Measurements from ENCODE around the gene SOHLH2. TPM values are rescaled to one million over a fixed set of nuclear protein-coding genes. Genes with fewer than 3 reads are reported as not detected.

The SOHLH2 gene
- total and polyA plus RNA-seq, 2 experiments from 2014 or later: 0.93 TPM; not detected in 1

- Histone ChIP-seq H3K36me3 (replicated peaks; ENCODE audit: insufficient read depth, low read depth) (no peaks in the 10 kb centered on the region), H3K79me2 (no peaks in the 10 kb centered on the region), H3K27ac (no peak overlapping the region), H3K4me1 (ENCODE audit: insufficient read depth) (no peaks in the 10 kb centered on the region), H3K9me2 (replicated peaks; ENCODE audit: insufficient read depth) (no peaks in the 10 kb centered on the region), H3K27me3 (no peaks in the 10 kb centered on the region), H3K4me2 (no peak overlapping the region), H4K20me1 (ENCODE audit: insufficient read depth, poor library complexity, severe bottlenecking) (no peaks in the 10 kb centered on the region), H3K9me3 (ENCODE audit: low read depth) (no peaks in the 10 kb centered on the region), H3K4me3 (no peak overlapping the region), H2AFZ (no peak overlapping the region)
- no peak for DNase-seq (ENCODE audit: low spot score)
- WGBS (ENCODE audit: low lambda C conversion rate, missing lambda C conversion rate): 81% methylated on average over 2 of the region's 2 CpGs
- TF ChIP-seq, protein P1, sequence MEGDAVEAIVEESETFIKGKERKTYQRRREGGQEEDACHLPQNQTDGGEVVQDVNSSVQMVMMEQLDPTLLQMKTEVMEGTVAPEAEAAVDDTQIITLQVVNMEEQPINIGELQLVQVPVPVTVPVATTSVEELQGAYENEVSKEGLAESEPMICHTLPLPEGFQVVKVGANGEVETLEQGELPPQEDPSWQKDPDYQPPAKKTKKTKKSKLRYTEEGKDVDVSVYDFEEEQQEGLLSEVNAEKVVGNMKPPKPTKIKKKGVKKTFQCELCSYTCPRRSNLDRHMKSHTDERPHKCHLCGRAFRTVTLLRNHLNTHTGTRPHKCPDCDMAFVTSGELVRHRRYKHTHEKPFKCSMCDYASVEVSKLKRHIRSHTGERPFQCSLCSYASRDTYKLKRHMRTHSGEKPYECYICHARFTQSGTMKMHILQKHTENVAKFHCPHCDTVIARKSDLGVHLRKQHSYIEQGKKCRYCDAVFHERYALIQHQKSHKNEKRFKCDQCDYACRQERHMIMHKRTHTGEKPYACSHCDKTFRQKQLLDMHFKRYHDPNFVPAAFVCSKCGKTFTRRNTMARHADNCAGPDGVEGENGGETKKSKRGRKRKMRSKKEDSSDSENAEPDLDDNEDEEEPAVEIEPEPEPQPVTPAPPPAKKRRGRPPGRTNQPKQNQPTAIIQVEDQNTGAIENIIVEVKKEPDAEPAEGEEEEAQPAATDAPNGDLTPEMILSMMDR (IDR thresholded peaks at IDR 0.05; ENCODE audit: poor library complexity): no peak
- TF ChIP-seq EZH2 (IDR thresholded peaks at IDR 0.05; ENCODE audit: borderline replicate concordance) (no peak), EZH2phosphoT487 (IDR thresholded peaks at IDR 0.05; ENCODE audit: low read depth, severe bottlenecking, unreplicated experiment) (no peak)
These were observed 70.6 kb downstream of the SOHLH2 start for GRCh38 chr13:36143738-36144137.

GRCh38 chr13:36142735-36143134, 71.6 kb downstream of the SOHLH2 start:
- TF ChIP-seq EZH2phosphoT487 (IDR thresholded peaks at IDR 0.05; ENCODE audit: low read depth, severe bottlenecking, unreplicated experiment) (no peak), EZH2 (IDR thresholded peaks at IDR 0.05; ENCODE audit: borderline replicate concordance) (no peak)
- TF ChIP-seq, protein P1 (IDR thresholded peaks at IDR 0.05; ENCODE audit: poor library complexity): no peak
- no peaks in the 10 kb centered on the region for H3K27me3 ChIP-seq
- DNase-seq (ENCODE audit: low spot score): no peak
- no peaks in the 10 kb centered on the region for H3K4me1 ChIP-seq (ENCODE audit: insufficient read depth)
- no peaks in the 10 kb centered on the region for H3K79me2 ChIP-seq
- H2AFZ ChIP-seq: no peak overlapping the region
- no peak overlapping the region for H3K4me2 ChIP-seq
- H3K27ac ChIP-seq: no peak overlapping the region
- no peaks in the 10 kb centered on the region for H4K20me1 ChIP-seq (ENCODE audit: insufficient read depth, poor library complexity, severe bottlenecking)
- no peak overlapping the region for H3K4me3 ChIP-seq
- no peaks in the 10 kb centered on the region for H3K9me3 ChIP-seq (ENCODE audit: low read depth)
- H3K36me3 ChIP-seq (replicated peaks; ENCODE audit: insufficient read depth, low read depth): no peaks in the 10 kb centered on the region
- H3K9me2 ChIP-seq (replicated peaks; ENCODE audit: insufficient read depth): no peaks in the 10 kb centered on the region

GRCh38 chr13:36135876-36136275, 78.5 kb downstream of the SOHLH2 start:
- no peak overlapping the region for H3K4me3 ChIP-seq
- no peaks in the 10 kb centered on the region for H3K4me1 ChIP-seq (ENCODE audit: insufficient read depth)
- no peaks in the 10 kb centered on the region for H3K79me2 ChIP-seq
- no peak overlapping the region for H3K27ac ChIP-seq
- H3K9me3 ChIP-seq (ENCODE audit: low read depth): no peaks in the 10 kb centered on the region
- 69% methylated on average over 2 of the region's 2 CpGs for WGBS (ENCODE audit: low lambda C conversion rate, missing lambda C conversion rate)
- no peak for DNase-seq (ENCODE audit: low spot score)
- no peaks in the 10 kb centered on the region for H3K9me2 ChIP-seq (replicated peaks; ENCODE audit: insufficient read depth)
- H3K27me3 ChIP-seq: peaks cover 38% of the 10 kb centered on the region
- no peak for TF ChIP-seq EZH2 (IDR thresholded peaks at IDR 0.05; ENCODE audit: borderline replicate concordance)
- TF ChIP-seq, protein P1 (IDR thresholded peaks at IDR 0.05; ENCODE audit: poor library complexity): no peak
- TF ChIP-seq EZH2phosphoT487 (IDR thresholded peaks at IDR 0.05; ENCODE audit: low read depth, severe bottlenecking, unreplicated experiment): no peak
- no peaks in the 10 kb centered on the region for H4K20me1 ChIP-seq (ENCODE audit: insufficient read depth, poor library complexity, severe bottlenecking)
- no peak overlapping the region for H2AFZ ChIP-seq
- no peak overlapping the region for H3K4me2 ChIP-seq
- H3K36me3 ChIP-seq (replicated peaks; ENCODE audit: insufficient read depth, low read depth): no peaks in the 10 kb centered on the region

GRCh38 chr13:36134632-36135031, 79.7 kb downstream of the SOHLH2 start:
- no peak for TF ChIP-seq EZH2 (IDR thresholded peaks at IDR 0.05; ENCODE audit: borderline replicate concordance)
- TF ChIP-seq, protein P1 (IDR thresholded peaks at IDR 0.05; ENCODE audit: poor library complexity): no peak
- Histone ChIP-seq H2AFZ (no peak overlapping the region), H3K36me3 (replicated peaks; ENCODE audit: insufficient read depth, low read depth) (no peaks in the 10 kb centered on the region)

More at GRCh38 chr13:36134632-36135031, 79.7 kb downstream of the SOHLH2 start:
- Histone ChIP-seq H3K4me1 (ENCODE audit: insufficient read depth) (no peaks in the 10 kb centered on the region), H3K27me3 (peaks cover 49% of the 10 kb centered on the region), H3K27ac (no peak overlapping the region), H3K4me3 (no peak overlapping the region), H3K4me2 (no peak overlapping the region), H3K79me2 (no peaks in the 10 kb centered on the region), H3K9me2 (replicated peaks; ENCODE audit: insufficient read depth) (no peaks in the 10 kb centered on the region), H3K9me3 (ENCODE audit: low read depth) (no peaks in the 10 kb centered on the region), H4K20me1 (ENCODE audit: insufficient read depth, poor library complexity, severe bottlenecking) (no peaks in the 10 kb centered on the region)
- 27% methylated on average over 1 of the region's 1 CpG for WGBS (ENCODE audit: low lambda C conversion rate, missing lambda C conversion rate)
- no peak for DNase-seq (ENCODE audit: low spot score)

Measured in hepatocyte (in vitro differentiated cells).